HepG2 (cell line): Measurements from ENCODE around the gene SLC25A25. TPM values are rescaled to one million over a fixed set of nuclear protein-coding genes. Genes with fewer than 3 reads are reported as not detected.

ENCODE experiments used
- ATAC-seq: fragments of 200-7000 bp; cut with Tn5 transposase; 3 replicates; pipeline ENCODE4 v1.9.1; 2020; ENCODE audit warnings: mild to moderate bottlenecking, moderate library complexity
- BruUV-seq: library from RNA; stranded (reverse); fragments of 400-500 nt; replicated peaks from 2 replicates; lab custom pipeline; 2021; lab: Mats Ljungman, UMichigan
- CTCF ChIA-PET: fragments of 300-600 bp; formaldehyde crosslinking; extraction: SDS; loops from one replicate; lab custom pipeline; 2021; ENCODE audit warnings: low total read pairs, inconsistent platforms, low intra/inter-chr PET ratio; lab: Yijun Ruan, JAX
- POLR2A ChIA-PET: fragments of 350-600 bp; sonication (Branson Sonifier 250); formaldehyde crosslinking; loops from one replicate; lab custom pipeline; 2020; ENCODE audit warnings: antibody characterized with exemption, inconsistent platforms; lab: Yijun Ruan, JAX
- DNase-seq: peaks from one replicate; pipeline ENCODE4 v3.0.0-alpha.2; 2015; ENCODE audit warnings: low spot score
- FAIRE-seq: peaks from 3 replicates; lab custom pipeline; 2011; peaks lifted over from hg19 to GRCh38; lab: Jason Lieb, UNC
- H2AFZ ChIP-seq: one replicate; pipeline ENCODE4 v1.6.1; 2011; ENCODE audit warnings: low read length, inconsistent platforms
- H3K27ac ChIP-seq: fragments of 300-600 bp; 3 replicates; pipeline ENCODE4 v1.8.0; 2011; ENCODE audit warnings: mixed run types, mild to moderate bottlenecking, mixed read lengths, low read length, inconsistent platforms; ENCODE audit not compliant: insufficient read depth; ENCODE audit errors: extremely low read length
- H3K27me3 ChIP-seq, 2 experiments: fragments of 200-600 bp in 1 of 2; 2 replicates in 1 of 2; 3 replicates in 1 of 2; pipeline versions ENCODE4 v1.6.0 to v1.8.0; 2011; ENCODE audit warnings: low read length in 2 of 2, mild to moderate bottlenecking in 2 of 2, moderate library complexity in 2 of 2, inconsistent platforms in 1 of 2; ENCODE audit not compliant: insufficient read depth in 2 of 2, control insufficient read depth in 1 of 2
- H3K36me3 ChIP-seq, 2 experiments: fragments of 200-600 bp in 1 of 2; replicated peaks in 1 of 2; 2 replicates in 1 of 2; 3 replicates in 1 of 2; pipeline versions ENCODE4 v1.5.1 to v1.8.0; 2011; ENCODE audit warnings: low read length in 2 of 2, inconsistent platforms in 1 of 2; ENCODE audit not compliant: insufficient read depth in 2 of 2, control insufficient read depth in 1 of 2
- H3K4me1 ChIP-seq: 2 replicates; pipeline ENCODE4 v1.5.1; 2012; ENCODE audit warnings: low read length, inconsistent platforms; ENCODE audit not compliant: insufficient read depth
- H3K4me2 ChIP-seq: 2 replicates; pipeline ENCODE4 v1.6.0; 2011; ENCODE audit warnings: low read depth, low read length, inconsistent platforms
- H3K4me3 ChIP-seq, 3 experiments: fragments of 200-600 bp in 1 of 3; sonication (generic), shearing (Covaris generic) in 1 of 3; replicated peaks in 1 of 3; 2 replicates each; pipeline ENCODE4 v1.5.1; 2011 to 2016; ENCODE audit warnings: low read length in 3 of 3, inconsistent platforms in 2 of 3, low read depth in 2 of 3, mild to moderate bottlenecking in 2 of 3, control low read depth in 1 of 3, mixed read lengths in 1 of 3; ENCODE audit not compliant: insufficient read depth in 1 of 3
- H3K79me2 ChIP-seq: one replicate; pipeline ENCODE4 v1.6.1; 2011; ENCODE audit warnings: low read length, inconsistent platforms; ENCODE audit not compliant: insufficient read depth
- H3K9ac ChIP-seq: 2 replicates; pipeline ENCODE4 v1.6.0; 2011; ENCODE audit warnings: mild to moderate bottlenecking, low read depth, low read length, inconsistent platforms; ENCODE audit not compliant: insufficient read depth
- H3K9me3 ChIP-seq: 2 replicates; pipeline ENCODE4 v1.5.1; 2012; ENCODE audit warnings: mild to moderate bottlenecking, low read length
- H4K20me1 ChIP-seq: 2 replicates; pipeline ENCODE4 v1.6.0; 2011; ENCODE audit warnings: inconsistent platforms, mild to moderate bottlenecking, low read length, moderate library complexity; ENCODE audit not compliant: insufficient read depth
- ARID2 ChIP-seq: sonication (generic); formaldehyde crosslinking; IDR thresholded peaks from 2 replicates; pipeline ENCODE4 v1.8.1; 2022; ENCODE audit warnings: mild to moderate bottlenecking, missing genetic modification reagents, borderline replicate concordance
- CBX5 ChIP-seq: sonication (generic); formaldehyde crosslinking; IDR thresholded peaks from 2 replicates; pipeline ENCODE4 v1.4.0; 2020; ENCODE audit warnings: missing genetic modification reagents, borderline replicate concordance
- CEBPG ChIP-seq: IDR thresholded peaks from 2 replicates; pipeline ENCODE4 v1.6.1; 2016
- EP300 ChIP-seq, 3 experiments: sonication (generic) in 1 of 3; formaldehyde crosslinking in 1 of 3; IDR thresholded peaks; 2 replicates each; pipeline versions ENCODE4 v1.5.1 to v1.6.1; 2011 to 2020; ENCODE audit warnings: low read depth in 2 of 3, low read length in 2 of 3, borderline replicate concordance in 1 of 3, improper control_type of control experiment in 1 of 3, mild to moderate bottlenecking in 1 of 3, missing genetic modification reagents in 1 of 3, moderate library complexity in 1 of 3
- GTF3A ChIP-seq: sonication (generic); formaldehyde crosslinking; conservative IDR thresholded peaks from 2 replicates; pipeline ENCODE4 v1.4.0; 2020; ENCODE audit warnings: mild to moderate bottlenecking, missing genetic modification reagents
- HOXA7 ChIP-seq: sonication (generic); formaldehyde crosslinking; IDR thresholded peaks from 2 replicates; pipeline ENCODE4 v1.8.1; 2022; ENCODE audit warnings: mild to moderate bottlenecking, missing genetic modification reagents, moderate library complexity
- KDM5A ChIP-seq: fragments of 200-600 bp; sonication (generic); IDR thresholded peaks from 2 replicates; pipeline ENCODE4 v1.7.0; 2018; ENCODE audit warnings: antibody characterized with exemption, mild to moderate bottlenecking, low read length, borderline replicate concordance
- MIXL1 ChIP-seq: IDR thresholded peaks from 2 replicates; pipeline ENCODE4 v1.6.1; 2016
- MXI1 ChIP-seq: IDR thresholded peaks from 3 replicates; pipeline ENCODE4 v1.6.1; 2012; ENCODE audit warnings: low read depth, low read length, inconsistent platforms, borderline replicate concordance
- NFIC ChIP-seq: IDR thresholded peaks from 2 replicates; pipeline ENCODE4 v1.6.1; 2012; ENCODE audit warnings: mild to moderate bottlenecking, low read length, inconsistent platforms
- PAX8 ChIP-seq: sonication (generic); formaldehyde crosslinking; IDR thresholded peaks from 2 replicates; pipeline ENCODE4 v1.8.0; 2022; ENCODE audit warnings: mild to moderate bottlenecking, missing genetic modification reagents, borderline replicate concordance
- SAP130 ChIP-seq: IDR thresholded peaks from 2 replicates; pipeline ENCODE4 v1.6.1; 2016; ENCODE audit warnings: low read depth
- SKI ChIP-seq: fragments of 450-650 bp; IDR thresholded peaks from one replicate; pipeline ENCODE4 v1.6.1; 2018; ENCODE audit warnings: mild to moderate bottlenecking; ENCODE audit not compliant: partially characterized antibody
- SNAPC5 ChIP-seq: sonication (generic); formaldehyde crosslinking; IDR thresholded peaks from 2 replicates; pipeline ENCODE4 v1.8.1; 2023; ENCODE audit warnings: mild to moderate bottlenecking, missing genetic modification reagents, borderline replicate concordance
- SSRP1 ChIP-seq: IDR thresholded peaks from 2 replicates; pipeline ENCODE4 v1.6.1; 2016; ENCODE audit warnings: control low read depth
- ZBTB21 ChIP-seq: sonication (generic); formaldehyde crosslinking; IDR thresholded peaks from 2 replicates; pipeline ENCODE4 v1.4.0; 2020; ENCODE audit warnings: missing genetic modification reagents
- ZFX ChIP-seq: sonication (generic); formaldehyde crosslinking; IDR thresholded peaks from 2 replicates; pipeline ENCODE4 v1.4.0; 2020; ENCODE audit warnings: mild to moderate bottlenecking, low read depth, missing genetic modification reagents, moderate library complexity
- ZNF225 ChIP-seq: sonication (generic); formaldehyde crosslinking; IDR thresholded peaks from 2 replicates; pipeline ENCODE4 v1.4.0; 2020; ENCODE audit warnings: mild to moderate bottlenecking, missing genetic modification reagents
- ZNF749 ChIP-seq: sonication (generic); formaldehyde crosslinking; IDR thresholded peaks from 2 replicates; pipeline ENCODE4 v1.8.0; 2022; ENCODE audit warnings: mild to moderate bottlenecking, missing genetic modification reagents, moderate library complexity, borderline replicate concordance
- ZNF775 ChIP-seq: sonication (generic); formaldehyde crosslinking; IDR thresholded peaks from 2 replicates; pipeline ENCODE4 v1.4.0; 2020; ENCODE audit warnings: missing genetic modification reagents, mild to moderate bottlenecking, moderate library complexity, borderline replicate concordance
- ZSCAN31 ChIP-seq: sonication (generic); formaldehyde crosslinking; IDR thresholded peaks from 2 replicates; pipeline ENCODE4 v1.5.0; 2020; ENCODE audit warnings: low read depth, mild to moderate bottlenecking, missing genetic modification reagents
- WGBS: methylation state at CpG from one replicate; pipeline ENCODE4 v1.1.6; 2017; ENCODE audit warnings: low lambda C conversion rate; 5-methylcytosine and 5-hydroxymethylcytosine counted together
- in situ Hi-C: cut with HindIII; loops from 2 replicates; pipeline ENCODE4 v1.10.0; 2017; ENCODE audit warnings: low pct_unique_long_range_greater_than_20kb; ENCODE audit not compliant: extremely low pct_ligation_motif_present
- intact Hi-C: fragments of 100-400 bp; cut with micrococcal nuclease; formaldehyde crosslinking; loops from one replicate; pipeline ENCODE4 v1.10.0; 2022; ENCODE audit not compliant: unreplicated experiment
- polyA plus RNA-seq, 8 experiments: library from polyadenylated mRNA; depleted of rRNA in 3 of 8; stranded (reverse) in 7 of 8; unstranded in 1 of 8; fragments of >200 nt; fragmentation: Illumina TruSeq in 4 of 8; extraction: Trizol in 4 of 8; gene quantifications; 2 replicates each; pipeline versions ENCODE4 v1.2.1 to v1.2.3, GENCODE V29; 2011 to 2016; ENCODE audit warnings: low read depth in 4 of 8, missing spikeins in 1 of 8, mixed read lengths in 1 of 8; ENCODE audit not compliant: insufficient read depth in 1 of 8
- total RNA-seq, 5 experiments: library from RNA; depleted of rRNA; stranded (reverse); fragments of >200 nt; fragmentation: Illumina TruSeq; extraction: Trizol; gene quantifications; 2 replicates each; pipeline ENCODE4 v1.2.3, GENCODE V29; 2016; ENCODE audit warnings: low read depth in 1 of 5
- TF ChIP-seq, protein P1 (sequence below): sonication (generic); formaldehyde crosslinking; IDR thresholded peaks from 2 replicates; pipeline ENCODE4 v1.4.0; 2020; ENCODE audit warnings: low read depth, mild to moderate bottlenecking, missing genetic modification reagents
- TF ChIP-seq, protein P2 (sequence below): sonication (generic); formaldehyde crosslinking; IDR thresholded peaks from 2 replicates; pipeline ENCODE4 v1.8.0; 2022; ENCODE audit warnings: missing genetic modification reagents, mild to moderate bottlenecking, inconsistent platforms, borderline replicate concordance

The SLC25A25 gene
- total and polyA plus RNA-seq, 2 of the 13 experiments (the other 11 are each of a cell fraction or from before 2014, with no cell fraction given) = 10.5 to 24.8 TPM

DNA sequence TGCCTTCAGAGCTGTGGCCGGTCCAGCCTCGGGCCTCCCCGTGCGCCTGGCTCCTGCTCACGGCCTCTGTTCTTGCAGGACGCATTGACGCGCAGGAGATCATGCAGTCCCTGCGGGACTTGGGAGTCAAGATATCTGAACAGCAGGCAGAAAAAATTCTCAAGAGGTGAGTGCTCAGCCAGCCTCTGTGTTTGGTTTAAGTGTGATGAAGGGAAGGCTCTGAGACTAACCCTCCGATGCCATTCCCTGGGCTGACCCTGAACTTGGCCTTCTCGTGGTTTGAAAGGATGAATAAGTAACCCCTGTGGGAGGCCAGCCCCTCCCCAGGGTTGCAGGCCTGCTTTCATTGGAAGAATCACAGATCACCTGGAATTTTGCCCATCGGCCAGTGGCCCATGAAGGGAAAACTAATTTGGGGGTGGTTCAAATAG is 33.2 kb downstream of the SLC25A25 start:
- in situ Hi-C loops = no loop called here
- 66% methylated on average over 12 of the region's 12 CpGs for WGBS
- no peaks in the 10 kb centered on the region for H3K9me3 ChIP-seq
- peak overlapping the region; percentile 98 for H3K4me2 ChIP-seq
- peak; percentile 61 for DNase-seq
- peak overlapping the region in 1 of 3 experiments; percentile 89; a peak in 1 of 6 replicates for H3K4me3 ChIP-seq
- H3K9ac ChIP-seq = no peak overlapping the region
- CTCF ChIA-PET = interaction anchor here (1.2 kb wide), 1 partner anchor 17 kb away, joined by 4 read pairs; no protein-coding TSS in a partner anchor
- FAIRE-seq = peak; percentile 39
- POLR2A ChIA-PET = interaction anchor here (0.6 to 0.7 kb wide), 2 partner anchors 27 to 1625 kb away, joined by 3 read pairs; no protein-coding TSS in a partner anchor
- peaks cover 12 to 32% of the 10 kb centered on the region in 2 experiments for H3K36me3 ChIP-seq
- peaks cover 33% of the 10 kb centered on the region for H3K79me2 ChIP-seq
- no peak overlapping the region for H3K27ac ChIP-seq
- intact Hi-C loops = loop anchor here (5.0 kb wide), 1 partner anchor 34 kb away; the partner anchor contains the start of genes NAIF1 and SLC25A25
- H3K27me3 ChIP-seq = no peaks in the 10 kb centered on the region; a peak in 1 of 5 replicates
- H4K20me1 ChIP-seq = peaks cover 17% of the 10 kb centered on the region; the same call in 1 of the 2 replicates
- no peak overlapping the region for H2AFZ ChIP-seq
- no peak for ATAC-seq
- no TSS peak for BruUV-seq
- peaks cover 88% of the 10 kb centered on the region for H3K4me1 ChIP-seq
- no peak for TF ChIP-seq MIXL1
- TF ChIP-seq ZNF775 (CRISPR knock-in tag) = no peak
- TF ChIP-seq ZFX = 0 out of 2 replicates have a peak, but pooled peaks have one; percentile 15
- no peak for TF ChIP-seq ZNF225
- TF ChIP-seq CBX5 (CRISPR knock-in tag) = no peak
- no peak for TF ChIP-seq CEBPG (CRISPR knock-in tag)
- no peak for TF ChIP-seq KDM5A
- TF ChIP-seq SSRP1 (CRISPR knock-in tag) = no peak
- TF ChIP-seq, protein P1, sequence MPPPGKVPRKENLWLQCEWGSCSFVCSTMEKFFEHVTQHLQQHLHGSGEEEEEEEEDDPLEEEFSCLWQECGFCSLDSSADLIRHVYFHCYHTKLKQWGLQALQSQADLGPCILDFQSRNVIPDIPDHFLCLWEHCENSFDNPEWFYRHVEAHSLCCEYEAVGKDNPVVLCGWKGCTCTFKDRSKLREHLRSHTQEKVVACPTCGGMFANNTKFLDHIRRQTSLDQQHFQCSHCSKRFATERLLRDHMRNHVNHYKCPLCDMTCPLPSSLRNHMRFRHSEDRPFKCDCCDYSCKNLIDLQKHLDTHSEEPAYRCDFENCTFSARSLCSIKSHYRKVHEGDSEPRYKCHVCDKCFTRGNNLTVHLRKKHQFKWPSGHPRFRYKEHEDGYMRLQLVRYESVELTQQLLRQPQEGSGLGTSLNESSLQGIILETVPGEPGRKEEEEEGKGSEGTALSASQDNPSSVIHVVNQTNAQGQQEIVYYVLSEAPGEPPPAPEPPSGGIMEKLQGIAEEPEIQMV (CRISPR knock-in tag) = no peak
- TF ChIP-seq ZSCAN31 (CRISPR knock-in tag) = no peak
- no peak for TF ChIP-seq HOXA7 (CRISPR knock-in tag)
- 0 out of 3 replicates have a peak, but pooled peaks have one; percentile 8 for TF ChIP-seq MXI1
- TF ChIP-seq SKI = peak; percentile 70
- no peak for TF ChIP-seq ZNF749
- no peak for TF ChIP-seq SNAPC5
- TF ChIP-seq SAP130 (CRISPR knock-in tag) = peak; percentile 48
- no peak for TF ChIP-seq EP300 (IDR thresholded peaks at IDR 0.05; ENCODE audit: low read depth in 2 of 2, low read length in 2 of 2)
- no peak for TF ChIP-seq EP300 (CRISPR knock-in tag; IDR thresholded peaks at IDR 0.05; ENCODE audit: borderline replicate concordance)
- TF ChIP-seq NFIC = no peak
- no peak for TF ChIP-seq GTF3A (CRISPR knock-in tag)
- TF ChIP-seq, protein P2, sequence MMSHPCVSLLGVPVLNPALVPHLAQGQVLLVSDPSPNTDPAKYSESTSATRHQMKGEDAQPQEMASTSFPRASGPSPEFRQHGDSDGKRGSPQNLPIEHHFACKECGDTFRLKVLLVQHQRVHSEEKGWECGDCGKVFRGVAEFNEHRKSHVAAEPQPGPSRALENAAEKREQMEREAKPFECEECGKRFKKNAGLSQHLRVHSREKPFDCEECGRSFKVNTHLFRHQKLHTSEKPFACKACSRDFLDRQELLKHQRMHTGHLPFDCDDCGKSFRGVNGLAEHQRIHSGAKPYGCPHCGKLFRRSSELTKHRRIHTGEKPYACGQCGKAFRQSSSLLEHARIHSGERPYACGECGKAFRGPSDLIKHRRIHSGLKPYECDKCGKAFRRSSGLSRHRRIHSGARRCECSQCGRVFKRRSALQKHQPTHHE (CRISPR knock-in tag) = no peak
- TF ChIP-seq PAX8 (CRISPR knock-in tag) = no peak
- TF ChIP-seq ZBTB21 = no peak
- TF ChIP-seq ARID2 = no peak
